Loucy (cell line): ENCODE data around the gene PLG.
"Not testable (repeated sequence)": the region's sequence is repeated elsewhere in the genome, so short reads cannot be mapped to it uniquely, and the experiment has no call there.

Experiments
- H2AFZ ChIP-seq: fragments of 200-600 bp; sonication (generic); 2 replicates; pipeline ENCODE4 v1.6.0; 2016; ENCODE audit warnings: antibody characterized with exemption, mild to moderate bottlenecking, low read length, moderate library complexity
- H3F3A ChIP-seq: fragments of 200-600 bp; 2 replicates; pipeline ENCODE4 v1.6.0; 2016; ENCODE audit warnings: antibody characterized with exemption, low read depth, mild to moderate bottlenecking
- H3K27me3 ChIP-seq: fragments of 200-600 bp; sonication (generic); 2 replicates; pipeline ENCODE4 v1.6.1; 2014; ENCODE audit warnings: low read length, mild to moderate bottlenecking; ENCODE audit not compliant: insufficient read depth, poor library complexity, severe bottlenecking
- H3K36me3 ChIP-seq: fragments of 200-600 bp; sonication (generic); 2 replicates; pipeline ENCODE4 v1.6.1; 2016; ENCODE audit warnings: low read length; ENCODE audit not compliant: insufficient read depth
- H3K4me1 ChIP-seq: fragments of 200-600 bp; sonication (generic); 2 replicates; pipeline ENCODE4 v1.5.1; 2014; ENCODE audit warnings: low read length, mild to moderate bottlenecking; ENCODE audit not compliant: insufficient read depth, poor library complexity, severe bottlenecking
- H3K4me2 ChIP-seq: fragments of 200-600 bp; sonication (generic); 2 replicates; pipeline ENCODE4 v1.6.0; 2014; ENCODE audit warnings: antibody characterized with exemption, low read length, low read depth, mild to moderate bottlenecking; ENCODE audit not compliant: poor library complexity, severe bottlenecking
- H3K4me3 ChIP-seq: fragments of 200-600 bp; sonication (generic); 2 replicates; pipeline ENCODE4 v1.5.1; 2014; ENCODE audit warnings: low read length, mild to moderate bottlenecking, mixed read lengths; ENCODE audit not compliant: poor library complexity, severe bottlenecking
- H3K79me2 ChIP-seq: fragments of 200-600 bp; sonication (generic); 2 replicates; pipeline ENCODE4 v1.6.1; 2014; ENCODE audit warnings: low read length; ENCODE audit not compliant: insufficient read depth
- H3K9ac ChIP-seq: fragments of 200-600 bp; sonication (generic); 2 replicates; pipeline ENCODE4 v1.6.0; 2014; ENCODE audit warnings: mild to moderate bottlenecking, low read depth, low read length, moderate library complexity; ENCODE audit not compliant: poor library complexity, severe bottlenecking
- H3K9me2 ChIP-seq: fragments of 200-600 bp; sonication (generic); replicated peaks from 2 replicates; pipeline ENCODE4 v1.6.1; 2016; ENCODE audit warnings: low read depth, low read length, mixed read lengths
- H3K9me3 ChIP-seq: fragments of 200-600 bp; sonication (generic); 2 replicates; pipeline ENCODE4 v1.6.1; 2014; ENCODE audit warnings: mild to moderate bottlenecking, antibody characterized with exemption, low read length, low read depth; ENCODE audit not compliant: insufficient read depth
- H4K20me1 ChIP-seq: fragments of 200-600 bp; sonication (generic); 2 replicates; pipeline ENCODE4 v1.6.0; 2014; ENCODE audit warnings: antibody characterized with exemption, low read length, mild to moderate bottlenecking; ENCODE audit not compliant: insufficient read depth, poor library complexity, severe bottlenecking
- EZH2phosphoT487 ChIP-seq: fragments of 200-600 bp; IDR thresholded peaks from 2 replicates; pipeline ENCODE4 v1.6.1; 2018; ENCODE audit warnings: antibody characterized with exemption, mild to moderate bottlenecking, moderate library complexity, borderline replicate concordance
- TF ChIP-seq, protein P1 (sequence below): fragments of 200-600 bp; sonication (generic); conservative IDR thresholded peaks from 2 replicates; pipeline ENCODE4 v1.5.1; 2014; ENCODE audit warnings: mild to moderate bottlenecking, antibody characterized with exemption, low read length

Gene PLG

GRCh38 chr6:160739955-160740354, 37.9 kb downstream of the PLG start:
- H3K9me3 ChIP-seq: no peaks in the 10 kb centered on the region
- H3K9ac ChIP-seq: no peak overlapping the region
- H3K27me3 ChIP-seq: no peaks in the 10 kb centered on the region
- no peak overlapping the region for H2AFZ ChIP-seq
- no peaks in the 10 kb centered on the region for H3K79me2 ChIP-seq
- no peak overlapping the region for H3K4me3 ChIP-seq
- no peaks in the 10 kb centered on the region for H3F3A ChIP-seq
- H3K4me2 ChIP-seq: no peak overlapping the region
- H4K20me1 ChIP-seq: no peaks in the 10 kb centered on the region
- TF ChIP-seq EZH2phosphoT487: no peak
- TF ChIP-seq, protein P1, sequence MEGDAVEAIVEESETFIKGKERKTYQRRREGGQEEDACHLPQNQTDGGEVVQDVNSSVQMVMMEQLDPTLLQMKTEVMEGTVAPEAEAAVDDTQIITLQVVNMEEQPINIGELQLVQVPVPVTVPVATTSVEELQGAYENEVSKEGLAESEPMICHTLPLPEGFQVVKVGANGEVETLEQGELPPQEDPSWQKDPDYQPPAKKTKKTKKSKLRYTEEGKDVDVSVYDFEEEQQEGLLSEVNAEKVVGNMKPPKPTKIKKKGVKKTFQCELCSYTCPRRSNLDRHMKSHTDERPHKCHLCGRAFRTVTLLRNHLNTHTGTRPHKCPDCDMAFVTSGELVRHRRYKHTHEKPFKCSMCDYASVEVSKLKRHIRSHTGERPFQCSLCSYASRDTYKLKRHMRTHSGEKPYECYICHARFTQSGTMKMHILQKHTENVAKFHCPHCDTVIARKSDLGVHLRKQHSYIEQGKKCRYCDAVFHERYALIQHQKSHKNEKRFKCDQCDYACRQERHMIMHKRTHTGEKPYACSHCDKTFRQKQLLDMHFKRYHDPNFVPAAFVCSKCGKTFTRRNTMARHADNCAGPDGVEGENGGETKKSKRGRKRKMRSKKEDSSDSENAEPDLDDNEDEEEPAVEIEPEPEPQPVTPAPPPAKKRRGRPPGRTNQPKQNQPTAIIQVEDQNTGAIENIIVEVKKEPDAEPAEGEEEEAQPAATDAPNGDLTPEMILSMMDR: no peak
- no peaks in the 10 kb centered on the region for H3K4me1 ChIP-seq
- no peaks in the 10 kb centered on the region for H3K9me2 ChIP-seq
- H3K36me3 ChIP-seq: no peaks in the 10 kb centered on the region

GRCh38 chr6:160741012-160741411, 39.0 kb downstream of the PLG start:
- H2AFZ ChIP-seq, H3K4me2 ChIP-seq, H3K27me3 ChIP-seq, H3K79me2 ChIP-seq, H4K20me1 ChIP-seq, H3F3A ChIP-seq, H3K9me2 ChIP-seq, H3K9me3 ChIP-seq, H3K4me3 ChIP-seq, H3K9ac ChIP-seq, H3K4me1 ChIP-seq, H3K36me3 ChIP-seq: not testable (repeated sequence)

DNA sequence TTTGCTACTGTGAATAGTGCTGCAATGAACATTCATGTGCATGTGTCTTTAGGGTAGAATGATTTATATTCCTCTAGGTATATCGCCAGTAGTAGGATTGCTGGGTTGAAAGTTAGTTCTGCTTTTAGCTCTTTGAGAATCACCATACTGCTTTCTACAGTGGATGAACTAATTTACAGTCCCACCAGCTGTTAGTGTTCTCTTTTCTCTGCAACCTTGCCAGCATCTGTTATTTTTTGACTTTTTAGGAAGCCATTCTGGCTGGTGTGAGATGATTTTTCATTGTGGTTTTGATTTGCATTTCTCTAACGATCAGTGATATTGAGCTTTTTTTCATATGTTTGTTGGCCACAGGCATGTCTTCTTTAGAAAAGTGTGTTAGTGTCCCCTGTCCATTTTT, 40.0 kb downstream of the PLG start:
- H3K4me2 ChIP-seq: no peak overlapping the region
- no peaks in the 10 kb centered on the region for H4K20me1 ChIP-seq
- H3K9ac ChIP-seq: no peak overlapping the region
- H3K27me3 ChIP-seq: no peaks in the 10 kb centered on the region
- no peak overlapping the region for H2AFZ ChIP-seq
- no peaks in the 10 kb centered on the region for H3K9me3 ChIP-seq
- TF ChIP-seq, protein P1: no peak
- TF ChIP-seq EZH2phosphoT487: no peak
- no peaks in the 10 kb centered on the region for H3F3A ChIP-seq
- H3K79me2 ChIP-seq: no peaks in the 10 kb centered on the region
- H3K4me3 ChIP-seq: no peak overlapping the region
- H3K36me3 ChIP-seq: no peaks in the 10 kb centered on the region
- H3K4me1 ChIP-seq: no peaks in the 10 kb centered on the region
- H3K9me2 ChIP-seq: no peaks in the 10 kb centered on the region

- H3K27me3 ChIP-seq: no peaks in the 10 kb centered on the region
- no peak overlapping the region for H2AFZ ChIP-seq
- no peak for TF ChIP-seq EZH2phosphoT487
- TF ChIP-seq, protein P1: peak; percentile 68
- H3K9me3 ChIP-seq: 0 out of 2 replicates have a peak, but pooled peaks cover 2% of the 10 kb centered on the region
- no peaks in the 10 kb centered on the region for H3K79me2 ChIP-seq
- no peaks in the 10 kb centered on the region for H3K9me2 ChIP-seq
- no peaks in the 10 kb centered on the region for H4K20me1 ChIP-seq
- no peak overlapping the region for H3K4me2 ChIP-seq
- H3K36me3 ChIP-seq: no peaks in the 10 kb centered on the region
- no peak overlapping the region for H3K4me3 ChIP-seq
- H3K9ac ChIP-seq: no peak overlapping the region
- H3K4me1 ChIP-seq: no peaks in the 10 kb centered on the region
- H3F3A ChIP-seq: no peaks in the 10 kb centered on the region
Measured at GRCh38 chr6:160750276-160750689, 48.2 kb downstream of the PLG start.

DNA sequence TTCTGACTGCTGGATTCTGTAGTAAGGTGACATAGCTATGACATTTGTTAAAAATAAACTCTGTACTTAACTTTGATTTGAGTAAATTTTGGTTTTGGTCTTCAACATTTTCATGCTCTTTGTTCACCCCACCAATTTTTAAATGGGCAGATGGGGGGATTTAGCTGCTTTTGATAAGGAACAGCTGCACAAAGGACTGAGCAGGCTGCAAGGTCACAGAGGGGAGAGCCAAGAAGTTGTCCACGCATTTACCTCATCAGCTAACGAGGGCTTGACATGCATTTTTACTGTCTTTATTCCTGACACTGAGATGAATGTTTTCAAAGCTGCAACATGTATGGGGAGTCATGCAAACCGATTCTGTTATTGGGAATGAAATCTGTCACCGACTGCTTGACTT, 51.2 kb downstream of the PLG start:
- not testable (repeated sequence) for H3K4me2 ChIP-seq, H3K27me3 ChIP-seq, H3K9me3 ChIP-seq, H2AFZ ChIP-seq, H3K4me3 ChIP-seq, H3K36me3 ChIP-seq, H3K9me2 ChIP-seq, H3F3A ChIP-seq, H3K9ac ChIP-seq, H3K4me1 ChIP-seq, H3K79me2 ChIP-seq, H4K20me1 ChIP-seq
